KBM-7 (cell line): ENCODE results near the gene GLS.
A peak's percentile ranks its signal among the peaks of the same experiment; 100 is the strongest.
"Not testable (repeated sequence)": the region's sequence is repeated elsewhere in the genome, so short reads cannot be mapped to it uniquely, and the experiment has no call there.

ENCODE experiments used
- DNase-seq: peaks from one replicate; pipeline ENCODE4 v3.0.0-alpha.2; 2015
- in situ Hi-C: fragments of 300-500 bp; cut with MboI; formaldehyde crosslinking; loops from 2 replicates; pipeline ENCODE4 v1.14.3; 2020; ENCODE audit warnings: low sequenced_read_pairs, low pct_unique_long_range_greater_than_20kb, mixed read lengths

Gene GLS

GRCh38 chr2:190879474-190880377 lies 895 bp upstream of the GLS start:
- DNase-seq: no peak
- in situ Hi-C loops: no loop called here

GRCh38 chr2:190881084-190881597 lies 520 bp downstream of the GLS start:
- no peak for DNase-seq
- in situ Hi-C loops: no loop called here

- in situ Hi-C loops: no loop called here
- peak; percentile 95 for DNase-seq
Measured at GRCh38 chr2:190881598-190882410, 1.2 kb downstream of the GLS start.

- in situ Hi-C loops: no loop called here
- DNase-seq: no peak
Measured at GRCh38 chr2:190882411-190882766, 1.8 kb downstream of the GLS start.

- in situ Hi-C loops: no loop called here
- peak; percentile 24 for DNase-seq
Measured at GRCh38 chr2:190882856-190883582, 2.4 kb downstream of the GLS start.

- in situ Hi-C loops, DNase-seq: not testable (repeated sequence)
Measured at GRCh38 chr2:190885844-190886243, 5.2 kb downstream of the GLS start.

GRCh38 chr2:190887089-190887488 lies 6.5 kb downstream of the GLS start:
- in situ Hi-C loops: no loop called here
- DNase-seq: no peak

- in situ Hi-C loops: no loop called here
Measured at GRCh38 chr2:190888449-190888848, 7.8 kb downstream of the GLS start.

GRCh38 chr2:190889175-190889943 lies 8.7 kb downstream of the GLS start:
- in situ Hi-C loops: no loop called here
- no peak for DNase-seq

More at GRCh38 chr2:190888449-190888848, 7.8 kb downstream of the GLS start:
- DNase-seq: no peak

- peak; percentile 55 for DNase-seq
- in situ Hi-C loops: no loop called here
Measured at GRCh38 chr2:190891372-190891771, 10.8 kb downstream of the GLS start.

- no peak for DNase-seq
- in situ Hi-C loops: no loop called here
Measured at GRCh38 chr2:190891889-190892288, 11.3 kb downstream of the GLS start.

GRCh38 chr2:190893157-190893556 lies 12.5 kb downstream of the GLS start:
- no peak for DNase-seq
- in situ Hi-C loops: no loop called here

GRCh38 chr2:190896477-190896876 lies 15.9 kb downstream of the GLS start:
- in situ Hi-C loops: no loop called here
- no peak for DNase-seq

GRCh38 chr2:190903693-190904450 lies 23.3 kb downstream of the GLS start:
- in situ Hi-C loops: no loop called here

GRCh38 chr2:190904640-190905261 lies 24.1 kb downstream of the GLS start:
- DNase-seq: no peak
- in situ Hi-C loops: no loop called here

More at GRCh38 chr2:190903693-190904450, 23.3 kb downstream of the GLS start:
- DNase-seq: no peak

- DNase-seq: no peak
- in situ Hi-C loops: no loop called here
Measured at GRCh38 chr2:190908532-190908931, 27.9 kb downstream of the GLS start.

GRCh38 chr2:190909680-190910079 lies 29.1 kb downstream of the GLS start:
- DNase-seq: no peak
- in situ Hi-C loops: no loop called here
